DND-41 (cell line): ENCODE measurements around the gene MYRIP.

Experiments used
- EZH2 ChIP-seq: IDR thresholded peaks from 3 replicates; pipeline ENCODE4 v1.6.1; 2012; ENCODE audit warnings: borderline replicate concordance, low read depth, mild to moderate bottlenecking, moderate library complexity, low read length, inconsistent platforms; ENCODE audit not compliant: severe bottlenecking
- TF ChIP-seq, protein P1 (sequence below): IDR thresholded peaks from 2 replicates; pipeline ENCODE4 v1.5.1; 2012; ENCODE audit warnings: borderline replicate concordance, low read length, moderate library complexity, mild to moderate bottlenecking; ENCODE audit not compliant: poor library complexity, severe bottlenecking; ENCODE audit errors: extremely low read depth

DNA sequence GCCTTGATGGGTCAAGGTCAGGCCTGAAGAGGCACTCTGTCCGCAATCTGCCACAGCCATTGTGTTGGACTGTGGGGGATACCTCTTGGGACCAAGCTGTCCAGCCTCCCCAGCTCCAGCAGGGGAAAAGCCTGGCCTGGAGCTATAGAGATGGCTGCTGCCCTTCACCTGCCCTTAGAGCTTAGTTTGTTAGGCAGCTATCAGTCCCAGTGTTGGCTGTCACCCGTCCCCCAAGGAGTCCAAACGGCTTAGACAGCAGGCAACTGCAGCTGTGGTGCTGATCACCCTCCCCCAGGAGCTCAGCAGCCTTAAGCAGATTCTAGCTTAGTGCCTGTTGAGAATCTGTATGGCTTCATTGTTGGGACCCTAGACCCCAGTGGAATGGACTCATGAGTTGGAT, 180.3 kb downstream of the MYRIP start:
- no peak for TF ChIP-seq EZH2
- TF ChIP-seq, protein P1, sequence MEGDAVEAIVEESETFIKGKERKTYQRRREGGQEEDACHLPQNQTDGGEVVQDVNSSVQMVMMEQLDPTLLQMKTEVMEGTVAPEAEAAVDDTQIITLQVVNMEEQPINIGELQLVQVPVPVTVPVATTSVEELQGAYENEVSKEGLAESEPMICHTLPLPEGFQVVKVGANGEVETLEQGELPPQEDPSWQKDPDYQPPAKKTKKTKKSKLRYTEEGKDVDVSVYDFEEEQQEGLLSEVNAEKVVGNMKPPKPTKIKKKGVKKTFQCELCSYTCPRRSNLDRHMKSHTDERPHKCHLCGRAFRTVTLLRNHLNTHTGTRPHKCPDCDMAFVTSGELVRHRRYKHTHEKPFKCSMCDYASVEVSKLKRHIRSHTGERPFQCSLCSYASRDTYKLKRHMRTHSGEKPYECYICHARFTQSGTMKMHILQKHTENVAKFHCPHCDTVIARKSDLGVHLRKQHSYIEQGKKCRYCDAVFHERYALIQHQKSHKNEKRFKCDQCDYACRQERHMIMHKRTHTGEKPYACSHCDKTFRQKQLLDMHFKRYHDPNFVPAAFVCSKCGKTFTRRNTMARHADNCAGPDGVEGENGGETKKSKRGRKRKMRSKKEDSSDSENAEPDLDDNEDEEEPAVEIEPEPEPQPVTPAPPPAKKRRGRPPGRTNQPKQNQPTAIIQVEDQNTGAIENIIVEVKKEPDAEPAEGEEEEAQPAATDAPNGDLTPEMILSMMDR = no peak
